ENCODE measurements around the gene PPARG.
"Not testable (repeated sequence)": the region's sequence is repeated elsewhere in the genome, so short reads cannot be mapped to it uniquely, and the experiment has no call there.

PPARG gene

GRCh38 chr3:12284591-12284990, 4.3 kb upstream of the PPARG start:
- H3K9me3 ChIP-seq (ENCODE audit: control insufficient read depth, low read depth, low read length), result no peaks in the 10 kb centered on the region
- H3K4me3 ChIP-seq (ENCODE audit: low read length), result no peak overlapping the region
- H3K4me1 ChIP-seq (ENCODE audit: control insufficient read depth, low read depth, low read length), result no peaks in the 10 kb centered on the region
- H3K27ac ChIP-seq (ENCODE audit: low read length), result no peak overlapping the region
- peaks cover 44% of the 10 kb centered on the region for H3K27me3 ChIP-seq (ENCODE audit: control insufficient read depth, insufficient read depth, low read length)
- H3K9ac ChIP-seq (ENCODE audit: low read length), result no peak overlapping the region
- H3K36me3 ChIP-seq (ENCODE audit: control insufficient read depth, low read depth, low read length), result no peaks in the 10 kb centered on the region

GRCh38 chr3:12285003-12285555, 3.8 kb upstream of the PPARG start:
- H3K9ac ChIP-seq (ENCODE audit: low read length), result no peak overlapping the region
- no peak overlapping the region for H3K27ac ChIP-seq (ENCODE audit: low read length)
- peaks cover 49% of the 10 kb centered on the region for H3K27me3 ChIP-seq (ENCODE audit: control insufficient read depth, insufficient read depth, low read length)
- no peak overlapping the region for H3K4me3 ChIP-seq (ENCODE audit: low read length)
- H3K4me1 ChIP-seq (ENCODE audit: control insufficient read depth, low read depth, low read length), result no peaks in the 10 kb centered on the region
- no peaks in the 10 kb centered on the region for H3K9me3 ChIP-seq (ENCODE audit: control insufficient read depth, low read depth, low read length)
- H3K36me3 ChIP-seq (ENCODE audit: control insufficient read depth, low read depth, low read length), result no peaks in the 10 kb centered on the region

- not testable (repeated sequence) for H3K9ac ChIP-seq (ENCODE audit: low read length)
Measured at GRCh38 chr3:12285779-12286178, 3.1 kb upstream of the PPARG start.

DNA sequence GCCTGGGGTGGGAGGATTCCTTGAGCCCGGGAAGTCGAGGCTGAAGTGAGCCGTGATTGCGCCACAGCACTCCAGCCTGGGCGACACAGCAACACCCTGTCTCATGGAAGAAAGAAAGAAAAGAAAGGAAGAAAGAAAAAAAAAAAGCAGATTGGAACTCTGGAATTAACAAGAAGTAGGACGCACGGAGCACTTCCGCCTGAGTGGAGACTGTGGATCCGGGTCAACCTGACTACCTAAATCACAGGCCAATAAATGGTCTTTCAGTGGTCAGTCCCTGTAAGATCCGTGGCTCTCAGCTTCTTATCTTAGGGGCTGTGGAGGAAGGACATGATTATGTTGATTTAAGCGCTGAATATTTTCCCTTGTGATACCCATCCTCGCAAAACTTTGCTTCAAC, 2.4 kb upstream of the PPARG start:
- Histone ChIP-seq H3K9ac (ENCODE audit: low read length) (no peak overlapping the region), H3K36me3 (ENCODE audit: control insufficient read depth, low read depth, low read length) (no peaks in the 10 kb centered on the region), H3K27ac (ENCODE audit: low read length) (no peak overlapping the region), H3K27me3 (ENCODE audit: control insufficient read depth, insufficient read depth, low read length) (peaks cover 63% of the 10 kb centered on the region), H3K4me3 (ENCODE audit: low read length) (no peak overlapping the region), H3K4me1 (ENCODE audit: control insufficient read depth, low read depth, low read length) (no peaks in the 10 kb centered on the region), H3K9me3 (ENCODE audit: control insufficient read depth, low read depth, low read length) (no peaks in the 10 kb centered on the region)

More at GRCh38 chr3:12285779-12286178, 3.1 kb upstream of the PPARG start:
- H3K9me3 ChIP-seq (ENCODE audit: control insufficient read depth, low read depth, low read length); H3K36me3 ChIP-seq (ENCODE audit: control insufficient read depth, low read depth, low read length); H3K27ac ChIP-seq (ENCODE audit: low read length); H3K4me1 ChIP-seq (ENCODE audit: control insufficient read depth, low read depth, low read length); H3K4me3 ChIP-seq (ENCODE audit: low read length): not testable (repeated sequence)
- peaks cover 56% of the 10 kb centered on the region for H3K27me3 ChIP-seq (ENCODE audit: control insufficient read depth, insufficient read depth, low read length)

DNA sequence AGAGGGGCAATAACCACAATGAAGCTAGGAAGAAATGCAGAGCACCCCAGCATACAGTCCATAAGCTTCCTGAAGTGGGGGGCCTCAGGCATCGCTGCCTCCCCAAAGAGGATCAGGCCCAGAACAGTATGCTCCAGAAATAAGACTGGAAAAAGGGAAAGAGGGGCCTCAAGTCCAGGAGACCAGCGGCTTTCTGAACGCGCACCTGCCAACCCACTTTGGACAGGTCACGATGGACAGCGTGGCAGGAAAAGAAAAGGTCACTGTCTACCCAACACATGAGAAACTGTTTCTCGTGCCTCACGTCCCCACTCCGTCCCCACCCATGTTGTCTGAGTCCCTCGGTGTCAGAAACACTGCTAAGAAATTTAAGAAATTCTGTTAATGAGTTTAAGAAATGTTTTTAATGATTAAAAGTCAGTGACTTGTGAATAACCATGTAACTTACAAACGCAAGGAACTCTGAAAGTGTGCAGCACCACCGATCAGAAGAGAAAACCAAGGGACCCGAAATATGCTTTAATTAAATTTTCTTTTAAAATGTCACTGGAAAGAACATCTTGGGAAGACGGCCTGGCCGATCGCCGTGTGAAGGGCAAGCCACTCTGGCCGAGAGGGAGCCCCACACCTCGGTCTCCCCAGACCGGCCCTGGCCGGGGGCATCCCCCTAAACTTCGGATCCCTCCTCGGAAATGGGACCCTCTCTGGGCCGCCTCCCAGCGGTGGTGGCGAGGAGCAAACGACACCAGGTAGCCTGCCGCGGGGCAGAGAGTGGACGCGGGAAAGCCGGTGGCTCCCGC, 1.7 kb upstream of the PPARG start:
- Histone ChIP-seq H3K4me3 (ENCODE audit: low read length) (peak overlapping the region; percentile 44), H3K4me1 (ENCODE audit: control insufficient read depth, low read depth, low read length) (no peaks in the 10 kb centered on the region), H3K9me3 (ENCODE audit: control insufficient read depth, low read depth, low read length) (no peaks in the 10 kb centered on the region), H3K36me3 (ENCODE audit: control insufficient read depth, low read depth, low read length) (no peaks in the 10 kb centered on the region), H3K9ac (ENCODE audit: low read length) (no peak overlapping the region), H3K27me3 (ENCODE audit: control insufficient read depth, insufficient read depth, low read length) (peaks cover 68% of the 10 kb centered on the region), H3K27ac (ENCODE audit: low read length) (no peak overlapping the region)

DNA sequence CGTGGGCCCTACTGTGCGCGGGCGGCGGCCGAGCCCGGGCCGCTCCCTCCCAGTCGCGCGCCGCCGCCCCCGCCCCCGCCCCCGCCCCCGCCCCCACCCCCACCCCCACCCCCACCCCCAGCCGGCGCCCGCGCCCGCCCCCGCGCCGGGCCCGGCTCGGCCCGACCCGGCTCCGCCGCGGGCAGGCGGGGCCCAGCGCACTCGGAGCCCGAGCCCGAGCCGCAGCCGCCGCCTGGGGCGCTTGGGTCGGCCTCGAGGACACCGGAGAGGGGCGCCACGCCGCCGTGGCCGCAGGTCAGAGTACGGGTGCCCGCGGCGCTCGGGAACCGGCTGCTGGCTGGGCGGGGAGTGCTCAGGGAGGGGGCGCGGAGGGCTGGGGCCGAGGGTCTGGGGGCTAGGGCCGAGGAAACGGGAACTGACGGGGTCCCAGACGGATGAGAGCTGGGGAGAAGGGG, 1.1 kb upstream of the PPARG start:
- Histone ChIP-seq H3K36me3 (ENCODE audit: control insufficient read depth, low read depth, low read length) (no peaks in the 10 kb centered on the region), H3K27me3 (ENCODE audit: control insufficient read depth, insufficient read depth, low read length) (peaks cover 71% of the 10 kb centered on the region), H3K4me3 (ENCODE audit: low read length) (peak overlapping the region; percentile 46), H3K4me1 (ENCODE audit: control insufficient read depth, low read depth, low read length) (no peaks in the 10 kb centered on the region), H3K9ac (ENCODE audit: low read length) (no peak overlapping the region), H3K27ac (ENCODE audit: low read length) (no peak overlapping the region), H3K9me3 (ENCODE audit: control insufficient read depth, low read depth, low read length) (no peaks in the 10 kb centered on the region)

DNA sequence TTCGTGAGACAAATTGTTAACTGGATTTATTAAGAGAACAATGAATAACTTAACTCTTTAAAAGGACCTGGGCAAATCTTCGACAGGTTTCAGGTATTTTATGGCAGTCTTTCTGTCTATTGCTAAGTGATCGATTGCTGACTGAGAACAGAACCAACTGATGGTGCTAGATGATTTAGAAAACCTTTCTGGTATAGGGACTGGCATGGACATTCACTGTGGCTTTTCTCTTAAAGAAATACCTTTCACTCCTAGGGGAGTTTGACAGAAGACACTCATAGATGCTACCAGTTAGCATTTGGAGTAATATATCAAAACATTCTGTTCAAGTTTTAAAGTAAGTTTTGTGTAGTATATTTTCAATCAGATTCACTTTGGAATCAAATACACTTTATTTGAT, 654 bp downstream of the PPARG start:
- Histone ChIP-seq H3K27me3 (ENCODE audit: control insufficient read depth, insufficient read depth, low read length) (peaks cover 71% of the 10 kb centered on the region), H3K9ac (ENCODE audit: low read length) (no peak overlapping the region), H3K27ac (ENCODE audit: low read length) (no peak overlapping the region), H3K4me1 (ENCODE audit: control insufficient read depth, low read depth, low read length) (no peaks in the 10 kb centered on the region), H3K36me3 (ENCODE audit: control insufficient read depth, low read depth, low read length) (no peaks in the 10 kb centered on the region), H3K4me3 (ENCODE audit: low read length) (no peak overlapping the region), H3K9me3 (ENCODE audit: control insufficient read depth, low read depth, low read length) (no peaks in the 10 kb centered on the region)

- Histone ChIP-seq H3K4me3 (ENCODE audit: low read length) (no peak overlapping the region), H3K9me3 (ENCODE audit: control insufficient read depth, low read depth, low read length) (no peaks in the 10 kb centered on the region), H3K27ac (ENCODE audit: low read length) (no peak overlapping the region), H3K27me3 (ENCODE audit: control insufficient read depth, insufficient read depth, low read length) (peaks cover 44% of the 10 kb centered on the region), H3K36me3 (ENCODE audit: control insufficient read depth, low read depth, low read length) (no peaks in the 10 kb centered on the region), H3K9ac (ENCODE audit: low read length) (no peak overlapping the region), H3K4me1 (ENCODE audit: control insufficient read depth, low read depth, low read length) (no peaks in the 10 kb centered on the region)
Measured at GRCh38 chr3:12292770-12293169, 3.9 kb downstream of the PPARG start.

DNA sequence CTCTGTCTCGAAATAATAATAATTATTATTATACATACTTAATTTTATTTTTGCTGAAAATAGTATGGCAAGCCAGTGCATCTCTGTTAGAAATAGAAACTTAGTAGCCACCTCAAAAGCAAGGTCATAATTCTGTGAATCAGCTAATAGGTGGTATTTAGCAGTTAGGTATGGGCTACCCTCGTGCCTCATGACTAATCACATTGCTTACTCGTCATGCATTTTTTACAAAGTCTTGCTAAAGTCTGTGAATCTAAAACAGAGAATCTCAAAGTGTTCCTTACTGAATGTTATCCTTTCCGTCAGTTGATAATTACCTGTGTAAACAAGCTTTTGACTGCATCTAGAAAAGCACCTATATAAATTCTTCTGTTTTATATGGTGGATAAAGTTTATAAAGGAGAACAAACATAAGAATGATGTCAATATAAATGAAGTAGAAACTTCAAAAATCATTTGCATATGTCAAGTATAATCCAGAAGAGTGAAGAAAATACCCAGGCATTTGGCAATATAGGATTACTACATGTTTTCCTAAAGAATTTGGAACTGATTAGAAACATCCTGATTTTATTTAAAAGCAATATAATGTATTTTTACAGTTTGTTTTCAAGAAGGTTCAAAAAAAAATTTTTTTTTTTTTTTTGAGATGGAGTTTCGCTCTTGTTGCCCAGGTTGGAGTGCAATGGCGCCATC, 6.2 kb downstream of the PPARG start:
- Histone ChIP-seq H3K9ac (ENCODE audit: low read length) (no peak overlapping the region), H3K4me3 (ENCODE audit: low read length) (no peak overlapping the region), H3K36me3 (ENCODE audit: control insufficient read depth, low read depth, low read length) (no peaks in the 10 kb centered on the region), H3K27ac (ENCODE audit: low read length) (no peak overlapping the region), H3K9me3 (ENCODE audit: control insufficient read depth, low read depth, low read length) (no peaks in the 10 kb centered on the region), H3K4me1 (ENCODE audit: control insufficient read depth, low read depth, low read length) (no peaks in the 10 kb centered on the region), H3K27me3 (ENCODE audit: control insufficient read depth, insufficient read depth, low read length) (peaks cover 22% of the 10 kb centered on the region)

DNA sequence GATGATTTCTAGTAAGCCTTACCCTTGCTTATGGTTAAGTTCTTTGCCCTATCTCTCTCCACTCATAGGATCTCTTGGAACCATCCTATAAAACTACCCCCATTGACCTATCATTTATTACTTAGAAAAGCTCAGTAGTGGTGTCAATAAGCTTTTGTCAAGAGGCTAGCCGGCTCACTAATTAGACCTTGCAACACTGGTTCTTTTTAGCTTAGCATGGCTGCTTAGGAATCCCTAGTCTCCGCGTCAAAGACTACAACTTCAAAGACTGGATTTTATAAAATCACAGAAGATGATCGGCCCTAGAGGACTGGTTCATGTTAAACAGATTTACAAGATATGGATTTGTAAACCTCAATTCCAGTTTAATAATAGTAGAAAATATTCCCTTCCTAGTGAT, 7.6 kb downstream of the PPARG start:
- H3K4me1 ChIP-seq (ENCODE audit: control insufficient read depth, low read depth, low read length), result no peaks in the 10 kb centered on the region
- H3K4me3 ChIP-seq (ENCODE audit: low read length), result no peak overlapping the region
- no peak overlapping the region for H3K27ac ChIP-seq (ENCODE audit: low read length)
- H3K27me3 ChIP-seq (ENCODE audit: control insufficient read depth, insufficient read depth, low read length), result peaks cover 7% of the 10 kb centered on the region
- no peak overlapping the region for H3K9ac ChIP-seq (ENCODE audit: low read length)
- H3K9me3 ChIP-seq (ENCODE audit: control insufficient read depth, low read depth, low read length), result no peaks in the 10 kb centered on the region
- no peaks in the 10 kb centered on the region for H3K36me3 ChIP-seq (ENCODE audit: control insufficient read depth, low read depth, low read length)

GRCh38 chr3:12299026-12299425, 10.2 kb downstream of the PPARG start:
- Histone ChIP-seq H3K4me3 (ENCODE audit: low read length) (no peak overlapping the region), H3K27ac (ENCODE audit: low read length) (no peak overlapping the region), H3K4me1 (ENCODE audit: control insufficient read depth, low read depth, low read length) (no peaks in the 10 kb centered on the region), H3K9ac (ENCODE audit: low read length) (no peak overlapping the region), H3K27me3 (ENCODE audit: control insufficient read depth, insufficient read depth, low read length) (no peaks in the 10 kb centered on the region), H3K36me3 (ENCODE audit: control insufficient read depth, low read depth, low read length) (no peaks in the 10 kb centered on the region), H3K9me3 (ENCODE audit: control insufficient read depth, low read depth, low read length) (no peaks in the 10 kb centered on the region)

Data from iPS-18a (cell line).